ENCODE data around the gene SLC16A3. TPM values are rescaled to one million over a fixed set of nuclear protein-coding genes. Genes with fewer than 3 reads are reported as not detected.

The SLC16A3 gene
- total RNA-seq, 1 donor from 2014 or later: 140 TPM

GRCh38 chr17:82236142-82236971 lies 7.5 kb downstream of the SLC16A3 start:
- peak; percentile 55 for DNase-seq (ENCODE audit: low spot score)

- DNase-seq (ENCODE audit: low spot score): no peak
Measured at GRCh38 chr17:82237083-82237745, 8.4 kb downstream of the SLC16A3 start.

- no peak for DNase-seq (ENCODE audit: low spot score)
Measured at GRCh38 chr17:82237746-82238471, 9.1 kb downstream of the SLC16A3 start.

- DNase-seq (ENCODE audit: low spot score): peak; percentile 65
Measured at GRCh38 chr17:82238472-82239201, 9.8 kb downstream of the SLC16A3 start.

GRCh38 chr17:82239401-82239925 lies 10.6 kb downstream of the SLC16A3 start:
- no peak for DNase-seq (ENCODE audit: low spot score)

- peak; percentile 39 for DNase-seq (ENCODE audit: low spot score)
Measured at GRCh38 chr17:82239926-82240505, 11.2 kb downstream of the SLC16A3 start.

GRCh38 chr17:82240506-82241182 lies 11.8 kb downstream of the SLC16A3 start:
- no peak for DNase-seq (ENCODE audit: low spot score)

GRCh38 chr17:82241183-82241925 lies 12.5 kb downstream of the SLC16A3 start:
- DNase-seq (ENCODE audit: low spot score): peak; percentile 72

GRCh38 chr17:82241926-82242697 lies 13.3 kb downstream of the SLC16A3 start:
- peak; percentile 59 for DNase-seq (ENCODE audit: low spot score)

- no peak for DNase-seq (ENCODE audit: low spot score)
Measured at GRCh38 chr17:82242698-82242976, 13.8 kb downstream of the SLC16A3 start.

GRCh38 chr17:82242977-82243647 lies 14.3 kb downstream of the SLC16A3 start:
- peak; percentile 89 for DNase-seq (ENCODE audit: low spot score)

- no peak for DNase-seq (ENCODE audit: low spot score)
Measured at GRCh38 chr17:82243648-82244412, 15.0 kb downstream of the SLC16A3 start.

GRCh38 chr17:82244413-82245133 lies 15.7 kb downstream of the SLC16A3 start:
- DNase-seq (ENCODE audit: low spot score): peak; percentile 19

GRCh38 chr17:82245134-82246039 lies 16.5 kb downstream of the SLC16A3 start:
- no peak for DNase-seq (ENCODE audit: low spot score)

- no peak for DNase-seq (ENCODE audit: low spot score)
Measured at GRCh38 chr17:82246040-82246364, 17.2 kb downstream of the SLC16A3 start.
